HCT116 (cell line): Measurements from ENCODE around the gene SPINT2.

Experiments
- EGR1 ChIP-seq: IDR thresholded peaks from 2 replicates; pipeline ENCODE4 v1.6.1; 2012; ENCODE audit warnings: low read depth
- EZH2 ChIP-seq: fragments of 200-600 bp; sonication (generic); IDR thresholded peaks from 2 replicates; pipeline ENCODE4 v1.6.1; 2017; ENCODE audit warnings: antibody characterized with exemption, mixed run types
- EZH2phosphoT487 ChIP-seq: fragments of 200-600 bp; IDR thresholded peaks from 2 replicates; pipeline ENCODE4 v1.6.1; 2018; ENCODE audit warnings: antibody characterized with exemption, borderline replicate concordance
- POLR2A ChIP-seq: IDR thresholded peaks from 2 replicates; pipeline ENCODE4 v1.7.0; 2011; ENCODE audit warnings: borderline replicate concordance; ENCODE audit not compliant: insufficient read depth, insufficient read length; ENCODE audit errors: extremely low read depth
- POLR2AphosphoS5 ChIP-seq: IDR thresholded peaks from 2 replicates; pipeline ENCODE4 v1.6.1; 2011; ENCODE audit warnings: mild to moderate bottlenecking, low read depth, low read length, moderate library complexity
- RAD21 ChIP-seq: IDR thresholded peaks from 2 replicates; pipeline ENCODE4 v1.6.1; 2012; ENCODE audit warnings: low read depth, mild to moderate bottlenecking
- YY1 ChIP-seq: IDR thresholded peaks from 2 replicates; pipeline ENCODE4 v1.6.1; 2011; ENCODE audit warnings: low read length, low read depth, moderate library complexity, mild to moderate bottlenecking; ENCODE audit not compliant: insufficient replicate concordance; ENCODE audit errors: extremely low read depth
- ZNF274 ChIP-seq: fragments of 200-500 bp; sonication (Bioruptor generic); IDR thresholded peaks from 2 replicates; pipeline ENCODE4 v1.6.1; 2014; ENCODE audit warnings: mild to moderate bottlenecking, low read depth, low read length, inconsistent platforms
- TF ChIP-seq, protein P1 (sequence below), 3 experiments: fragments of 200-600 bp in 1 of 3; sonication (generic) in 1 of 3; IDR thresholded peaks in 2 of 3; conservative IDR thresholded peaks in 1 of 3; 2 replicates each; pipeline ENCODE4 v1.5.1; 2012 to 2017; ENCODE audit warnings: low read depth in 2 of 3, low read length in 2 of 3, antibody characterized with exemption in 1 of 3, borderline replicate concordance in 1 of 3, control low read depth in 1 of 3, mild to moderate bottlenecking in 1 of 3, mixed read lengths in 1 of 3, mixed run types in 1 of 3, moderate library complexity in 1 of 3; ENCODE audit not compliant: insufficient read depth in 1 of 3
- TF ChIP-seq, protein P2 (sequence below): IDR thresholded peaks from 2 replicates; pipeline ENCODE4 v1.6.1; 2012
- TF ChIP-seq, protein P3 (sequence below): IDR thresholded peaks from 2 replicates; pipeline ENCODE4 v1.6.1; 2012; ENCODE audit warnings: low read depth

DNA sequence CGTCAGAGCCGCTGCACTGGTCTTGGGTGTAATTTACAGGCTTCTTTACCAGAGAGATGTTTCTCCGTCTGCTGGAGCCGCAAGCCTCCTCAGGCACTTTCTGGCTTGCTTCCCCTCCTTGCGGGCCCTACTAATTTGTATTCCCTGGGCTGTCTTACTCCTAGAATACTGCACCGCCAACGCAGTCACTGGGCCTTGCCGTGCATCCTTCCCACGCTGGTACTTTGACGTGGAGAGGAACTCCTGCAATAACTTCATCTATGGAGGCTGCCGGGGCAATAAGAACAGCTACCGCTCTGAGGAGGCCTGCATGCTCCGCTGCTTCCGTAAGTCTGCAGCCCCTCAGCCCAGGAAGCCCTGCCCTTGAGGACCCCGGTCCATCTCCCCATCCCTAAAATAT, 25.6 kb downstream of the SPINT2 start:
- TF ChIP-seq EZH2 (no peak), POLR2A (no peak), YY1 (no peak), RAD21 (no peak), POLR2AphosphoS5 (no peak), ZNF274 (no peak), EGR1 (no peak), EZH2phosphoT487 (no peak)
- TF ChIP-seq, protein P1, sequence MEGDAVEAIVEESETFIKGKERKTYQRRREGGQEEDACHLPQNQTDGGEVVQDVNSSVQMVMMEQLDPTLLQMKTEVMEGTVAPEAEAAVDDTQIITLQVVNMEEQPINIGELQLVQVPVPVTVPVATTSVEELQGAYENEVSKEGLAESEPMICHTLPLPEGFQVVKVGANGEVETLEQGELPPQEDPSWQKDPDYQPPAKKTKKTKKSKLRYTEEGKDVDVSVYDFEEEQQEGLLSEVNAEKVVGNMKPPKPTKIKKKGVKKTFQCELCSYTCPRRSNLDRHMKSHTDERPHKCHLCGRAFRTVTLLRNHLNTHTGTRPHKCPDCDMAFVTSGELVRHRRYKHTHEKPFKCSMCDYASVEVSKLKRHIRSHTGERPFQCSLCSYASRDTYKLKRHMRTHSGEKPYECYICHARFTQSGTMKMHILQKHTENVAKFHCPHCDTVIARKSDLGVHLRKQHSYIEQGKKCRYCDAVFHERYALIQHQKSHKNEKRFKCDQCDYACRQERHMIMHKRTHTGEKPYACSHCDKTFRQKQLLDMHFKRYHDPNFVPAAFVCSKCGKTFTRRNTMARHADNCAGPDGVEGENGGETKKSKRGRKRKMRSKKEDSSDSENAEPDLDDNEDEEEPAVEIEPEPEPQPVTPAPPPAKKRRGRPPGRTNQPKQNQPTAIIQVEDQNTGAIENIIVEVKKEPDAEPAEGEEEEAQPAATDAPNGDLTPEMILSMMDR (IDR thresholded peaks at IDR 0.05 in 2 of 3, conservative IDR thresholded peaks at IDR 0.05 in 1 of 3; ENCODE audit: borderline replicate concordance in 1 of 3, insufficient read depth in 1 of 3, low read depth in 2 of 3, low read length in 2 of 3) = no peak
- TF ChIP-seq, protein P2, sequence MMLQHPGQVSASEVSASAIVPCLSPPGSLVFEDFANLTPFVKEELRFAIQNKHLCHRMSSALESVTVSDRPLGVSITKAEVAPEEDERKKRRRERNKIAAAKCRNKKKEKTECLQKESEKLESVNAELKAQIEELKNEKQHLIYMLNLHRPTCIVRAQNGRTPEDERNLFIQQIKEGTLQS = no peak
- TF ChIP-seq, protein P3, sequence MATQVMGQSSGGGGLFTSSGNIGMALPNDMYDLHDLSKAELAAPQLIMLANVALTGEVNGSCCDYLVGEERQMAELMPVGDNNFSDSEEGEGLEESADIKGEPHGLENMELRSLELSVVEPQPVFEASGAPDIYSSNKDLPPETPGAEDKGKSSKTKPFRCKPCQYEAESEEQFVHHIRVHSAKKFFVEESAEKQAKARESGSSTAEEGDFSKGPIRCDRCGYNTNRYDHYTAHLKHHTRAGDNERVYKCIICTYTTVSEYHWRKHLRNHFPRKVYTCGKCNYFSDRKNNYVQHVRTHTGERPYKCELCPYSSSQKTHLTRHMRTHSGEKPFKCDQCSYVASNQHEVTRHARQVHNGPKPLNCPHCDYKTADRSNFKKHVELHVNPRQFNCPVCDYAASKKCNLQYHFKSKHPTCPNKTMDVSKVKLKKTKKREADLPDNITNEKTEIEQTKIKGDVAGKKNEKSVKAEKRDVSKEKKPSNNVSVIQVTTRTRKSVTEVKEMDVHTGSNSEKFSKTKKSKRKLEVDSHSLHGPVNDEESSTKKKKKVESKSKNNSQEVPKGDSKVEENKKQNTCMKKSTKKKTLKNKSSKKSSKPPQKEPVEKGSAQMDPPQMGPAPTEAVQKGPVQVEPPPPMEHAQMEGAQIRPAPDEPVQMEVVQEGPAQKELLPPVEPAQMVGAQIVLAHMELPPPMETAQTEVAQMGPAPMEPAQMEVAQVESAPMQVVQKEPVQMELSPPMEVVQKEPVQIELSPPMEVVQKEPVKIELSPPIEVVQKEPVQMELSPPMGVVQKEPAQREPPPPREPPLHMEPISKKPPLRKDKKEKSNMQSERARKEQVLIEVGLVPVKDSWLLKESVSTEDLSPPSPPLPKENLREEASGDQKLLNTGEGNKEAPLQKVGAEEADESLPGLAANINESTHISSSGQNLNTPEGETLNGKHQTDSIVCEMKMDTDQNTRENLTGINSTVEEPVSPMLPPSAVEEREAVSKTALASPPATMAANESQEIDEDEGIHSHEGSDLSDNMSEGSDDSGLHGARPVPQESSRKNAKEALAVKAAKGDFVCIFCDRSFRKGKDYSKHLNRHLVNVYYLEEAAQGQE = no peak
